Activated T-helper 2 cell treated with anti-CD3 and anti-CD28 coated beads, Interferon-gamma antibody, Interleukin-2, Interleukin-4, amounts not matched to agents 10 μg/mL and 5 μg/mL and 100 μg/mL, durations not matched to agents 14 hours and 24 hours and 36 hours (primary cell): ENCODE results near the gene PAPSS1. TPM values are rescaled to one million over a fixed set of nuclear protein-coding genes. Genes with fewer than 3 reads are reported as not detected.

Experiments used
- DNase-seq: peaks from one replicate; pipeline ENCODE4 v3.0.0; 2021; ENCODE audit warnings: low spot score
- H3K27ac Mint-ChIP-seq: one replicate; pipeline ENCODE4 v1.8.0; 2021; ENCODE audit warnings: mixed read lengths
- H3K27me3 Mint-ChIP-seq: one replicate; pipeline ENCODE4 v1.8.0; 2021; ENCODE audit warnings: low read depth, mixed read lengths
- H3K36me3 Mint-ChIP-seq: one replicate; pipeline ENCODE4 v1.8.0; 2021; ENCODE audit warnings: low read depth, mixed read lengths
- H3K4me1 Mint-ChIP-seq: one replicate; pipeline ENCODE4 v1.8.0; 2021; ENCODE audit warnings: low read depth, mixed read lengths
- H3K4me3 Mint-ChIP-seq: one replicate; pipeline ENCODE4 v1.8.0; 2021; ENCODE audit warnings: low read depth, mild to moderate bottlenecking, moderate library complexity, mixed read lengths
- H3K9me3 Mint-ChIP-seq: one replicate; pipeline ENCODE4 v1.8.0; 2021; ENCODE audit warnings: mixed read lengths
- intact Hi-C: fragments of 100-400 bp; cut with micrococcal nuclease; formaldehyde crosslinking; loops from one replicate; pipeline ENCODE4 v1.15.1; 2023
- total RNA-seq: library from RNA; stranded (reverse); gene quantifications from 2 replicates; pipeline ENCODE4 v1.2.3, GENCODE V29; 2022

Gene PAPSS1
- total RNA-seq = 36.9 TPM in 2 replicates

DNA sequence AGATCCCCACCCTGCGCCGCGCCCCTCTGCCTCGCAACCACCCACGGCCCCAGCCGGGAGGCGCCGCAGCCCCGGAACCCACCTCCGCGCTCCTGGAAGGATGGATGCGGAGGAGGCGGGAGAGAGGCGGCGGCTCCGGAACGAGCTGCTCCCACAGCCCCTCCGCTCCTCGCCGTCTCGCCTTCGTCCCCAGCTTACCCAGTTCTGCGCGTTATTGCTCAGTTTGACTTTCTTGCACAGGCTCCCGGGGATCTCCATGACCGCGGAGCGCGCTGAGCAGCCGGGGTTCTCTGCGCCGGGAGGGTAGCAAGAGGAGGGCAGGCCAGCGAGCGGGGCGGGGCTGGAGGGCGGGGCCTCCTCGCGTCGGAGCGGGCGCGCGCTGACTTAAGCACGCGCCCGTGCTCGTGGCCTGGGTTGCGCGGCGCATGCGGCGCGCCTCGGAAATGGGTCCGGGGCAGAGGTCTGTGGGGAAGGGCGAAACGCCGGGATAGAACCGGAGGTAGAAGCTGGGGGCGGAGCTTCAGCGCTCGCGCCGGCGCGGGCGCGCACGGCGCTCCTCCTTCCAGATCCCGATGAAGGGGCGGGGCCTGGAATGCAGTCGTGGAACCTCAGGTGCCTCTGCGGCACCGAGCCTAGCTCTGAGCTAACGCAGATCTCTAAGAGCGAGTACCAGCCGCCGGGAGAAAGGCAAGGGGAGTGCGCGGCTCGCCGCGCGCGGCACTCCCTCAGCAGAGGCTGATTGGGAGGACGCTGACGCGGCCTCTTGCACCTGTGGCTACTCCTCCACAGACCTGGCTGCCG, at the start of gene PAPSS1:
Gene PAPSS1, minus strand, starts transcription at position 313 of the 801 bp plus-strand sequence. Its CDS starts 55 bp downstream, at position 258.
- H3K4me3 Mint-ChIP-seq = peak within 1 kb of the TSS; percentile 91
- intact Hi-C loops = loop anchor here (1.0 kb wide), 4 partner anchors 104 to 1404 kb away; partner anchors contain the start of genes AIMP1, HADH, RPL34 and SGMS2
- peaks cover 27% of the 10 kb centered on the region for H3K4me1 Mint-ChIP-seq
- H3K27ac Mint-ChIP-seq = peak within 1 kb of the TSS; percentile 87
- peaks cover 10% of the 10 kb centered on the region for H3K36me3 Mint-ChIP-seq
- no peaks in the 10 kb centered on the region for H3K9me3 Mint-ChIP-seq
- peak; percentile 92 for DNase-seq
- no peaks in the 10 kb centered on the region for H3K27me3 Mint-ChIP-seq

DNA sequence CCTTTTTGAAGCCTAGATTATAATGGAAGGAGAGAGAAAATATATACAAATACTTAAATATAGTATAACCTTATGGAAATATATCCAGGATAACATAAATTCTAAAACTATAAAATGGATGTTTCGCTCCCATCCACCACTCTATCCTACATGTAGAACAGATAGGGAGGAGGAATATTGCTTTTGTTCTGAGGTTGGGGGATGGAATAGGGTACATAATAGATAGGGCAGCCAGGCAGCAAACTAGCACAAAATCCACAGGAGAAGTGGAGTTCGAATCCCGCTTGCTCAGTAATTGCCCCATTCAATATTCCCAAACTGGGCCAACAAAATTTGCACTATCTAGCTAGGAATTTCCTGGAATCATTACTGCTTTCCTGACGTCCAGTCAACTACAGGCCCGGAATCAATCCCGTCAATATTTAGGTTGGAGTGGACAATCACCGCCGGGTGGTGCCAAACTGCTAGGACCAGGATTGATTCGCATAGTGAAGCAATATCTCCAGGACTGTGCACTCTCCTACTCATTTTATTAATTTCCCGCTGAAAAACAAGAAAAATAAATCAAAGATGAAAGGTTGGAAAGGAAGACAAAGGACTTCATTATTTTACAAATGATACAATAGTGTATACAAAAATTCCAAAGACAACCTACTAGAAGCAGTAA, 40.4 kb upstream of the PAPSS1 start:
- DNase-seq = no peak
- Mint-ChIP-seq H3K27ac (no peak overlapping the region), H3K9me3 (no peaks in the 10 kb centered on the region), H3K27me3 (peaks cover 7% of the 10 kb centered on the region), H3K4me3 (no peak overlapping the region), H3K4me1 (peaks cover 3% of the 10 kb centered on the region), H3K36me3 (no peaks in the 10 kb centered on the region)
- intact Hi-C loops = no loop called here

- H3K27me3 Mint-ChIP-seq = peaks cover 6% of the 10 kb centered on the region
- H3K36me3 Mint-ChIP-seq = no peaks in the 10 kb centered on the region
- no peak for DNase-seq
- H3K4me3 Mint-ChIP-seq = no peak overlapping the region
- H3K9me3 Mint-ChIP-seq = no peaks in the 10 kb centered on the region
- no peak overlapping the region for H3K27ac Mint-ChIP-seq
- peaks cover 3% of the 10 kb centered on the region for H3K4me1 Mint-ChIP-seq
- intact Hi-C loops = loop anchor here (1.0 kb wide), 1 partner anchor 155 kb away; no protein-coding TSS in a partner anchor
These were observed 37.9 kb upstream of the PAPSS1 start for GRCh38 chr4:107757864-107758476.

GRCh38 chr4:107757283-107757682, 37.2 kb upstream of the PAPSS1 start:
- DNase-seq = no peak
- Mint-ChIP-seq H3K27ac (no peak overlapping the region), H3K4me3 (no peak overlapping the region), H3K4me1 (peaks cover 3% of the 10 kb centered on the region), H3K27me3 (peaks cover 6% of the 10 kb centered on the region), H3K9me3 (no peaks in the 10 kb centered on the region), H3K36me3 (no peaks in the 10 kb centered on the region)
- intact Hi-C loops = no loop called here

GRCh38 chr4:107755841-107756356, 35.9 kb upstream of the PAPSS1 start:
- Mint-ChIP-seq H3K4me1 (peaks cover 3% of the 10 kb centered on the region), H3K4me3 (no peak overlapping the region), H3K27me3 (peaks cover 11% of the 10 kb centered on the region), H3K9me3 (no peaks in the 10 kb centered on the region), H3K36me3 (no peaks in the 10 kb centered on the region), H3K27ac (no peak overlapping the region)
- intact Hi-C loops = no loop called here
- DNase-seq = no peak

DNA sequence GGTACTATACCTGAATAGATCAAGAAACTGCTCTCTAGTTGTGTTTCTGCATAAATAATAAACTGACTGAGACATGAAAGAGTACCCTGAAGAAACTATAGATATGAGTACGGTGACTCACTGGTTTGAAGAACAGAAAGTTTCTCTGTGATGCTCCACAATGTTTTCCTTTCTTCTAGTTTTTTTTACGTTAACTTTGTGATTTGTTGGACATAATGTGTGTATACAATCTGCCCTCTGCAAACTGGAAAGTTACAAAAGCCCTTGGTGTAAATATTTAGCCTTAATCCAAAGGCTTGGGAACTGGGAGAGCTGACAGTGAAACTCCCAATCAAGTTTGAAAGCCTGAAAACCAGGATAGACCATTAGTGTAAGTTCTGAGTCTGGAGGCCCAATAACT, 31.6 kb upstream of the PAPSS1 start:
- H3K27me3 Mint-ChIP-seq = peaks cover 28% of the 10 kb centered on the region
- no peaks in the 10 kb centered on the region for H3K9me3 Mint-ChIP-seq
- no peak for DNase-seq
- no peak overlapping the region for H3K4me3 Mint-ChIP-seq
- H3K36me3 Mint-ChIP-seq = no peaks in the 10 kb centered on the region
- H3K4me1 Mint-ChIP-seq = peaks cover 3% of the 10 kb centered on the region
- no peak overlapping the region for H3K27ac Mint-ChIP-seq
- intact Hi-C loops = no loop called here

DNA sequence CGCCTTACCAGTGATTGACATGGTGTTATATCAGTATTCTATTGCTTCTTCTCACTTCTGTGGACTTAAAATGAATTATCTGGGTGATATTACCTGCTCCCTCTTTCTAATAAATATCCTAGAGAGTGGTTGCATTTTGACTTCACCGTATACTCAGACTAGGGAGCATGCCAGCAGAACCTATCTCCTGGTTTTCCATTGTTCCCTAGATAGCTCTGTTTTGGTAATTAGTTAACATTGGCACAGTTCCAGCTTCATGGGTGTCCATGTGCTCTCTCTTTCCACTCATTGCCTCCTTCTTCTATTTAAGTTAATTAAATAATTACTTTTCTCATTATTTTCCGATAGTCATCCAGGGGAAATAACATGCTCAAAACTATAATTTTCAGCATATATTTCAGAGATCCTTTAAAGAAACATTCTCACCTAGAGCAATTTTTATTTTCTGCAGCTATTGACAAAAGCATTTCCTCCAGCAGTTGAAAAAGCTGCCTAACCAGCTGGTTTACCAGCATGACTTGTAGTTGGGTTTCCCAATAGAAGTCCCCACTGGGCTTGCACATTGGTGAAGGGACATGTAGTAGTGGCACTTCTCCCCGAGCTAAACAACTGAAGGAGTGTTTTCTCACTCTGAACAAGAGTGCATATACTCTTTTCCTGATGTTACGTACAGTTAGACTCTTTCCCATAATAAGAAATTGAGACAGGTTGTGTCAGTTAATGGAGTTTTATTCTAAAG, 27.9 kb upstream of the PAPSS1 start:
- H3K9me3 Mint-ChIP-seq = no peaks in the 10 kb centered on the region
- no peak overlapping the region for H3K27ac Mint-ChIP-seq
- no peak for DNase-seq
- H3K4me3 Mint-ChIP-seq = no peak overlapping the region
- H3K36me3 Mint-ChIP-seq = no peaks in the 10 kb centered on the region
- intact Hi-C loops = no loop called here
- peaks cover 32% of the 10 kb centered on the region for H3K27me3 Mint-ChIP-seq
- H3K4me1 Mint-ChIP-seq = no peaks in the 10 kb centered on the region

DNA sequence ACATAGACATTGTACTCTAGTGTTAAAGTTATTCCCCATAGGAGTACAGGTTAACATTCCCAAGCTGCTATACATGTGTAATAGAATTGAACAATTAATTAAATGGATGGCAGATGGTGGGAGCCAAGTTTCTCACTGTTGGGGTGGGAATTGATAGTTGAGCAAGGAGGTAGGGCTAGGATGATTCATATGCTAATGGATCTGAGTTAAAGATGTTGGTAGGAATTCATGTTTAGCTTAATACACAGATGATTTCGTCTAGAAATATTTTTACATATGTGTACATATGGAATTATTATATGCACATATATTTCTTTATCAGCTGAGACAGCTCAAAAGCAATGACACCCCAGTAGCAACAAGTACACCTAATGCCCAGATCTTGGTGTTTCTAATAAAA, 26.1 kb upstream of the PAPSS1 start:
- H3K27ac Mint-ChIP-seq = no peak overlapping the region
- intact Hi-C loops = no loop called here
- DNase-seq = no peak
- H3K4me3 Mint-ChIP-seq = no peak overlapping the region
- H3K27me3 Mint-ChIP-seq = peaks cover 23% of the 10 kb centered on the region
- H3K9me3 Mint-ChIP-seq = no peaks in the 10 kb centered on the region
- no peaks in the 10 kb centered on the region for H3K36me3 Mint-ChIP-seq
- H3K4me1 Mint-ChIP-seq = no peaks in the 10 kb centered on the region

- intact Hi-C loops = no loop called here
- DNase-seq = no peak
- no peaks in the 10 kb centered on the region for H3K4me1 Mint-ChIP-seq
- no peaks in the 10 kb centered on the region for H3K9me3 Mint-ChIP-seq
- H3K27ac Mint-ChIP-seq = no peak overlapping the region
- H3K27me3 Mint-ChIP-seq = peaks cover 16% of the 10 kb centered on the region
- H3K4me3 Mint-ChIP-seq = no peak overlapping the region
- no peaks in the 10 kb centered on the region for H3K36me3 Mint-ChIP-seq
These were observed 24.5 kb upstream of the PAPSS1 start for GRCh38 chr4:107744532-107744931.

- intact Hi-C loops = no loop called here
- H3K4me1 Mint-ChIP-seq = no peaks in the 10 kb centered on the region
- H3K36me3 Mint-ChIP-seq = no peaks in the 10 kb centered on the region
- no peaks in the 10 kb centered on the region for H3K9me3 Mint-ChIP-seq
- no peak for DNase-seq
- H3K27ac Mint-ChIP-seq = no peak overlapping the region
- peaks cover 10% of the 10 kb centered on the region for H3K27me3 Mint-ChIP-seq
- no peak overlapping the region for H3K4me3 Mint-ChIP-seq
These were observed 23.5 kb upstream of the PAPSS1 start for GRCh38 chr4:107743532-107743931.

DNA sequence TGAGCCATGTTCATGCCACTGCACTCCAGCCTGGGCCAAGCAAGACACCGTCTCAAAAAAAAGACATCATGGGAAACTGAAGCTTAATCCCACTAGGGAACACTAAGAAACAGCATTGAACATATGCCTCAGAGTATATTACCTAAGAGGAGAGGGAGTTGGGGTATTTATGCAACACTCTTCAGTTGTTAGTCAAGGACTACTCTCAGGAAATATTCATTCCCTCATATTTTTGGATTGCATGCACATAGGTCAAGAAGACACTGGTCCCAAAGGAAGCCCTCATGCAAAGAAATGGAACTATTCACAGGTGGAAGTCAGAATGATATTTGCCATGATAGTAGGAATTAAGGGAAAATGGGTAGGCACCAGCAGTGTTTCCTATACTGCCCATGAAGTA, 22.8 kb upstream of the PAPSS1 start:
- H3K27ac Mint-ChIP-seq = no peak overlapping the region
- intact Hi-C loops = no loop called here
- no peaks in the 10 kb centered on the region for H3K4me1 Mint-ChIP-seq
- H3K36me3 Mint-ChIP-seq = no peaks in the 10 kb centered on the region
- peaks cover 8% of the 10 kb centered on the region for H3K27me3 Mint-ChIP-seq
- no peak for DNase-seq
- H3K9me3 Mint-ChIP-seq = no peaks in the 10 kb centered on the region
- H3K4me3 Mint-ChIP-seq = no peak overlapping the region

DNA sequence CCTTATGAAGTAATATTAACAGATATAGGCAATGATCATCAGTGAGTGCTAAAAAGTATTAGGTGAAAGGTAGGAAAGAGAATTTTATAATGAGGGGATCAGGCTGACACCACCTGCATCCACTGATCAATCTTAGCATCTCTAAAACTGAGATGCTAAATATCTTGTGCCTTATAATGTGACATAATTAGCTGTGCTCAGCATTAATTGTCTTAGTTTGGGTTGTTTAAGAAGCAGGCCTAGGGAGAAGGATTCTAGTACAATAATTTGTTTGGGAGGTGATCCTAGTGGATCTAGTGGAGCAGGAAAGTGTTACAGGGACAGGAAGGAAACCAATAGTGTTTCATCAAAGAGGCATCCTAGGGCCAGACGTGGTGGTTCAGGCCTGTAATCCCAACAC, 22.2 kb upstream of the PAPSS1 start:
- intact Hi-C loops = no loop called here
- DNase-seq = no peak
- Mint-ChIP-seq H3K36me3 (no peaks in the 10 kb centered on the region), H3K4me3 (no peak overlapping the region), H3K9me3 (no peaks in the 10 kb centered on the region), H3K27me3 (peaks cover 8% of the 10 kb centered on the region), H3K4me1 (no peaks in the 10 kb centered on the region), H3K27ac (no peak overlapping the region)
